H1 (cell line): Measurements from ENCODE around the gene EHBP1. TPM values are rescaled to one million over a fixed set of nuclear protein-coding genes. Genes with fewer than 3 reads are reported as not detected.

Experiments
- CHD1 ChIP-seq: IDR thresholded peaks from 2 replicates; pipeline ENCODE4 v1.6.1; 2012; ENCODE audit warnings: low read depth, low read length, improper control_type of control experiment
- E2F6 ChIP-seq: IDR thresholded peaks from 2 replicates; pipeline ENCODE4 v1.6.1; 2012; ENCODE audit warnings: inconsistent platforms
- HDAC2 ChIP-seq, 2 experiments: fragments of 300-600 bp in 1 of 2; sonication (generic) in 1 of 2; IDR thresholded peaks; 2 replicates each; pipeline ENCODE4 v1.6.1; 2011 to 2012; ENCODE audit warnings: low read depth in 2 of 2, low read length in 2 of 2, mild to moderate bottlenecking in 2 of 2, moderate library complexity in 2 of 2, borderline replicate concordance in 1 of 2, inconsistent platforms in 1 of 2
- KDM4A ChIP-seq: IDR thresholded peaks from one replicate; pipeline ENCODE4 v1.7.1; 2012; ENCODE audit warnings: low read depth, mild to moderate bottlenecking, moderate library complexity, low read length, inconsistent platforms; ENCODE audit not compliant: severe bottlenecking
- POU5F1 ChIP-seq: IDR thresholded peaks from 2 replicates; pipeline ENCODE4 v1.6.1; 2011; ENCODE audit warnings: low read depth, mild to moderate bottlenecking, low read length, moderate library complexity
- RFX5 ChIP-seq: IDR thresholded peaks from 2 replicates; pipeline ENCODE4 v1.6.1; 2011; ENCODE audit warnings: low read depth, low read length, improper control_type of control experiment, borderline replicate concordance
- SAP30 ChIP-seq: fragments of 300-600 bp; sonication (generic); IDR thresholded peaks from 2 replicates; pipeline ENCODE4 v1.7.1; 2012; ENCODE audit warnings: low read length, moderate library complexity, mild to moderate bottlenecking, inconsistent platforms; ENCODE audit not compliant: insufficient read depth, insufficient replicate concordance
- TBP ChIP-seq: IDR thresholded peaks from 2 replicates; pipeline ENCODE4 v1.6.1; 2011; ENCODE audit warnings: low read depth, low read length, improper control_type of control experiment
- polyA plus RNA-seq, 7 experiments: library from polyadenylated mRNA; depleted of rRNA in 3 of 7; stranded (reverse) in 5 of 7; unstranded in 2 of 7; fragments of >200 nt in 5 of 7; fragments of 200-250 nt in 2 of 7; gene quantifications; 1 replicate in 5 of 7; 2 replicates in 1 of 7; 4 replicates in 1 of 7; pipeline versions ENCODE4 v1.2.1 to v1.2.3, GENCODE V29; 2011 to 2013; ENCODE audit warnings: missing spikeins in 2 of 7, mixed read lengths in 2 of 7
- total RNA-seq: library from RNA; stranded (reverse); fragmentation: NEBNext Ultra II Directional; extraction: Animal tissue kit (Norgen Biotek cat#: 25700); gene quantifications from 2 replicates; pipeline ENCODE4 v1.2.1, GENCODE V29; 2021
- TF ChIP-seq, protein P1 (sequence below): fragments of 300-600 bp; sonication (generic); IDR thresholded peaks from 2 replicates; pipeline ENCODE4 v1.7.1; 2012; ENCODE audit warnings: low read length, moderate library complexity, mild to moderate bottlenecking, inconsistent platforms; ENCODE audit not compliant: insufficient replicate concordance

The EHBP1 gene
- total and polyA plus RNA-seq, 2 of the 8 experiments (the other 6 are each of a cell fraction or from before 2014, with no cell fraction given): 12.0 to 64.1 TPM

DNA sequence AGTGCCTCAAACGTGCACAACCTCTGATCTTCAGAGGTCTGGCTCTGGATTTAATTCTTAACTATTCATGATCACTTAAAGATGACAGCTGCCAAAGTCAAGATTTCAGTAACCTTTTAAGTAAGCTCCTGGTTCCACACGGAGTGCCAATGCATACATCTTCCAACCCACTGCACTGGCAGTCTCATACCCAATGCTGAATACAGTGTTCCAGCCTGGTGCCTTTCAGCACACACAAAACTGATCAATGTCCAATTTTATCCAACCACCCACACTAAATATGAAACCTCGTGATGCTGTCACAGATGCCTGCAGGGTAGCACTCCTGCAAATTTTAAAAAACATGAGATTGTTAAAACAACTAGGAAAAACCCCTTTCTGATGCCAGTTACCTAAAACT lies 84.0 kb downstream of the EHBP1 start (continued):
- TF ChIP-seq, protein P1, sequence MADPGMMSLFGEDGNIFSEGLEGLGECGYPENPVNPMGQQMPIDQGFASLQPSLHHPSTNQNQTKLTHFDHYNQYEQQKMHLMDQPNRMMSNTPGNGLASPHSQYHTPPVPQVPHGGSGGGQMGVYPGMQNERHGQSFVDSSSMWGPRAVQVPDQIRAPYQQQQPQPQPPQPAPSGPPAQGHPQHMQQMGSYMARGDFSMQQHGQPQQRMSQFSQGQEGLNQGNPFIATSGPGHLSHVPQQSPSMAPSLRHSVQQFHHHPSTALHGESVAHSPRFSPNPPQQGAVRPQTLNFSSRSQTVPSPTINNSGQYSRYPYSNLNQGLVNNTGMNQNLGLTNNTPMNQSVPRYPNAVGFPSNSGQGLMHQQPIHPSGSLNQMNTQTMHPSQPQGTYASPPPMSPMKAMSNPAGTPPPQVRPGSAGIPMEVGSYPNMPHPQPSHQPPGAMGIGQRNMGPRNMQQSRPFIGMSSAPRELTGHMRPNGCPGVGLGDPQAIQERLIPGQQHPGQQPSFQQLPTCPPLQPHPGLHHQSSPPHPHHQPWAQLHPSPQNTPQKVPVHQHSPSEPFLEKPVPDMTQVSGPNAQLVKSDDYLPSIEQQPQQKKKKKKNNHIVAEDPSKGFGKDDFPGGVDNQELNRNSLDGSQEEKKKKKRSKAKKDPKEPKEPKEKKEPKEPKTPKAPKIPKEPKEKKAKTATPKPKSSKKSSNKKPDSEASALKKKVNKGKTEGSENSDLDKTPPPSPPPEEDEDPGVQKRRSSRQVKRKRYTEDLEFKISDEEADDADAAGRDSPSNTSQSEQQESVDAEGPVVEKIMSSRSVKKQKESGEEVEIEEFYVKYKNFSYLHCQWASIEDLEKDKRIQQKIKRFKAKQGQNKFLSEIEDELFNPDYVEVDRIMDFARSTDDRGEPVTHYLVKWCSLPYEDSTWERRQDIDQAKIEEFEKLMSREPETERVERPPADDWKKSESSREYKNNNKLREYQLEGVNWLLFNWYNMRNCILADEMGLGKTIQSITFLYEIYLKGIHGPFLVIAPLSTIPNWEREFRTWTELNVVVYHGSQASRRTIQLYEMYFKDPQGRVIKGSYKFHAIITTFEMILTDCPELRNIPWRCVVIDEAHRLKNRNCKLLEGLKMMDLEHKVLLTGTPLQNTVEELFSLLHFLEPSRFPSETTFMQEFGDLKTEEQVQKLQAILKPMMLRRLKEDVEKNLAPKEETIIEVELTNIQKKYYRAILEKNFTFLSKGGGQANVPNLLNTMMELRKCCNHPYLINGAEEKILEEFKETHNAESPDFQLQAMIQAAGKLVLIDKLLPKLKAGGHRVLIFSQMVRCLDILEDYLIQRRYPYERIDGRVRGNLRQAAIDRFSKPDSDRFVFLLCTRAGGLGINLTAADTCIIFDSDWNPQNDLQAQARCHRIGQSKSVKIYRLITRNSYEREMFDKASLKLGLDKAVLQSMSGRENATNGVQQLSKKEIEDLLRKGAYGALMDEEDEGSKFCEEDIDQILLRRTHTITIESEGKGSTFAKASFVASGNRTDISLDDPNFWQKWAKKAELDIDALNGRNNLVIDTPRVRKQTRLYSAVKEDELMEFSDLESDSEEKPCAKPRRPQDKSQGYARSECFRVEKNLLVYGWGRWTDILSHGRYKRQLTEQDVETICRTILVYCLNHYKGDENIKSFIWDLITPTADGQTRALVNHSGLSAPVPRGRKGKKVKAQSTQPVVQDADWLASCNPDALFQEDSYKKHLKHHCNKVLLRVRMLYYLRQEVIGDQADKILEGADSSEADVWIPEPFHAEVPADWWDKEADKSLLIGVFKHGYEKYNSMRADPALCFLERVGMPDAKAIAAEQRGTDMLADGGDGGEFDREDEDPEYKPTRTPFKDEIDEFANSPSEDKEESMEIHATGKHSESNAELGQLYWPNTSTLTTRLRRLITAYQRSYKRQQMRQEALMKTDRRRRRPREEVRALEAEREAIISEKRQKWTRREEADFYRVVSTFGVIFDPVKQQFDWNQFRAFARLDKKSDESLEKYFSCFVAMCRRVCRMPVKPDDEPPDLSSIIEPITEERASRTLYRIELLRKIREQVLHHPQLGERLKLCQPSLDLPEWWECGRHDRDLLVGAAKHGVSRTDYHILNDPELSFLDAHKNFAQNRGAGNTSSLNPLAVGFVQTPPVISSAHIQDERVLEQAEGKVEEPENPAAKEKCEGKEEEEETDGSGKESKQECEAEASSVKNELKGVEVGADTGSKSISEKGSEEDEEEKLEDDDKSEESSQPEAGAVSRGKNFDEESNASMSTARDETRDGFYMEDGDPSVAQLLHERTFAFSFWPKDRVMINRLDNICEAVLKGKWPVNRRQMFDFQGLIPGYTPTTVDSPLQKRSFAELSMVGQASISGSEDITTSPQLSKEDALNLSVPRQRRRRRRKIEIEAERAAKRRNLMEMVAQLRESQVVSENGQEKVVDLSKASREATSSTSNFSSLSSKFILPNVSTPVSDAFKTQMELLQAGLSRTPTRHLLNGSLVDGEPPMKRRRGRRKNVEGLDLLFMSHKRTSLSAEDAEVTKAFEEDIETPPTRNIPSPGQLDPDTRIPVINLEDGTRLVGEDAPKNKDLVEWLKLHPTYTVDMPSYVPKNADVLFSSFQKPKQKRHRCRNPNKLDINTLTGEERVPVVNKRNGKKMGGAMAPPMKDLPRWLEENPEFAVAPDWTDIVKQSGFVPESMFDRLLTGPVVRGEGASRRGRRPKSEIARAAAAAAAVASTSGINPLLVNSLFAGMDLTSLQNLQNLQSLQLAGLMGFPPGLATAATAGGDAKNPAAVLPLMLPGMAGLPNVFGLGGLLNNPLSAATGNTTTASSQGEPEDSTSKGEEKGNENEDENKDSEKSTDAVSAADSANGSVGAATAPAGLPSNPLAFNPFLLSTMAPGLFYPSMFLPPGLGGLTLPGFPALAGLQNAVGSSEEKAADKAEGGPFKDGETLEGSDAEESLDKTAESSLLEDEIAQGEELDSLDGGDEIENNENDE: no peak
- no peak for TF ChIP-seq SAP30
- no peak for TF ChIP-seq HDAC2 (IDR thresholded peaks at IDR 0.05; ENCODE audit: borderline replicate concordance in 1 of 2, low read depth in 2 of 2, low read length in 2 of 2)
- TF ChIP-seq E2F6: no peak
- no peak for TF ChIP-seq TBP
- TF ChIP-seq KDM4A: no peak
- TF ChIP-seq RFX5: no peak
- no peak for TF ChIP-seq POU5F1
- no peak for TF ChIP-seq CHD1
